HepG2 (cell line): ENCODE results near the gene MTSS2. TPM values are rescaled to one million over a fixed set of nuclear protein-coding genes. Genes with fewer than 3 reads are reported as not detected.

Experiments used
- AGO2 ChIP-seq: fragments of 200-400 bp; formaldehyde crosslinking; optimal IDR thresholded peaks from 2 replicates; pipeline ENCODE3; 2017; ENCODE audit warnings: mild to moderate bottlenecking, low read depth, low read length, moderate library complexity
- CHD2 ChIP-seq: IDR thresholded peaks from 2 replicates; pipeline ENCODE4 v1.6.1; 2011; ENCODE audit warnings: low read depth, low read length, improper control_type of control experiment
- NKX3-1 ChIP-seq: sonication (generic); formaldehyde crosslinking; IDR thresholded peaks from 2 replicates; pipeline ENCODE4 v1.5.0; 2020; ENCODE audit warnings: missing genetic modification reagents
- POLR2A ChIP-seq, 2 experiments: IDR thresholded peaks; 2 replicates each; pipeline ENCODE4 v1.6.1; 2011; ENCODE audit warnings: low read depth in 2 of 2, low read length in 2 of 2, mild to moderate bottlenecking in 1 of 2, moderate library complexity in 1 of 2; ENCODE audit not compliant: insufficient read depth in 1 of 2
- SP140L ChIP-seq: sonication (generic); formaldehyde crosslinking; IDR thresholded peaks from 2 replicates; pipeline ENCODE4 v1.4.0; 2020; ENCODE audit warnings: missing genetic modification reagents, borderline replicate concordance
- SP5 ChIP-seq: IDR thresholded peaks from 2 replicates; pipeline ENCODE4 v1.6.1; 2016; ENCODE audit warnings: low read depth, borderline replicate concordance
- THRA ChIP-seq: sonication (generic); formaldehyde crosslinking; IDR thresholded peaks from 2 replicates; pipeline ENCODE4 v1.4.0; 2020; ENCODE audit warnings: missing genetic modification reagents, borderline replicate concordance
- ZNF225 ChIP-seq: sonication (generic); formaldehyde crosslinking; IDR thresholded peaks from 2 replicates; pipeline ENCODE4 v1.4.0; 2020; ENCODE audit warnings: mild to moderate bottlenecking, missing genetic modification reagents
- ZNF432 ChIP-seq: sonication (generic); formaldehyde crosslinking; IDR thresholded peaks from 2 replicates; pipeline ENCODE4 v1.5.0; 2020; ENCODE audit warnings: missing genetic modification reagents, mild to moderate bottlenecking, borderline replicate concordance
- ZNF569 ChIP-seq: sonication (generic); formaldehyde crosslinking; IDR thresholded peaks from 2 replicates; pipeline ENCODE4 v1.5.0; 2020; ENCODE audit warnings: mild to moderate bottlenecking, missing genetic modification reagents, moderate library complexity, borderline replicate concordance
- ZNF839 ChIP-seq: sonication (generic); formaldehyde crosslinking; IDR thresholded peaks from 2 replicates; pipeline ENCODE4 v1.4.0; 2020; ENCODE audit warnings: missing genetic modification reagents, mild to moderate bottlenecking, borderline replicate concordance
- polyA plus RNA-seq, 8 experiments: library from polyadenylated mRNA; depleted of rRNA in 3 of 8; stranded (reverse) in 7 of 8; unstranded in 1 of 8; fragments of >200 nt; fragmentation: Illumina TruSeq in 4 of 8; extraction: Trizol in 4 of 8; gene quantifications; 2 replicates each; pipeline versions ENCODE4 v1.2.1 to v1.2.3, GENCODE V29; 2011 to 2016; ENCODE audit warnings: low read depth in 4 of 8, missing spikeins in 1 of 8, mixed read lengths in 1 of 8; ENCODE audit not compliant: insufficient read depth in 1 of 8
- total RNA-seq, 5 experiments: library from RNA; depleted of rRNA; stranded (reverse); fragments of >200 nt; fragmentation: Illumina TruSeq; extraction: Trizol; gene quantifications; 2 replicates each; pipeline ENCODE4 v1.2.3, GENCODE V29; 2016; ENCODE audit warnings: low read depth in 1 of 5
- TF ChIP-seq, protein P1 (sequence below): sonication (generic); formaldehyde crosslinking; IDR thresholded peaks from 2 replicates; pipeline ENCODE4 v1.4.0; 2020; ENCODE audit warnings: mild to moderate bottlenecking, low read depth, missing genetic modification reagents
- TF ChIP-seq, protein P2 (sequence below): sonication (generic); formaldehyde crosslinking; IDR thresholded peaks from 2 replicates; pipeline ENCODE4 v1.5.1; 2020; ENCODE audit warnings: mild to moderate bottlenecking, missing genetic modification reagents, moderate library complexity
- TF ChIP-seq, protein P3 (sequence below): sonication (generic); formaldehyde crosslinking; IDR thresholded peaks from 2 replicates; pipeline ENCODE4 v1.5.0; 2020; ENCODE audit warnings: missing genetic modification reagents, mild to moderate bottlenecking, borderline replicate concordance

The MTSS2 gene
- total and polyA plus RNA-seq, 2 of the 13 experiments (the other 11 are each of a cell fraction or from before 2014, with no cell fraction given): 132 to 242 TPM

GRCh38 chr16:70665113-70665694 is 20.6 kb downstream of the MTSS2 start (continued):
- TF ChIP-seq NKX3-1 (CRISPR knock-in tag) (no peak), CHD2 (no peak), ZNF225 (CRISPR knock-in tag) (no peak), ZNF432 (CRISPR knock-in tag) (no peak), SP5 (CRISPR knock-in tag) (no peak), AGO2 (peak; percentile 57), SP140L (no peak), ZNF569 (CRISPR knock-in tag) (no peak), ZNF839 (CRISPR knock-in tag) (no peak), THRA (no peak), POLR2A (IDR thresholded peaks at IDR 0.05; ENCODE audit: insufficient read depth in 1 of 2, low read depth in 2 of 2, low read length in 2 of 2) (peak in 1 of 2 experiments; percentile 39; a peak in 1 of 4 replicates)
- TF ChIP-seq, protein P1, sequence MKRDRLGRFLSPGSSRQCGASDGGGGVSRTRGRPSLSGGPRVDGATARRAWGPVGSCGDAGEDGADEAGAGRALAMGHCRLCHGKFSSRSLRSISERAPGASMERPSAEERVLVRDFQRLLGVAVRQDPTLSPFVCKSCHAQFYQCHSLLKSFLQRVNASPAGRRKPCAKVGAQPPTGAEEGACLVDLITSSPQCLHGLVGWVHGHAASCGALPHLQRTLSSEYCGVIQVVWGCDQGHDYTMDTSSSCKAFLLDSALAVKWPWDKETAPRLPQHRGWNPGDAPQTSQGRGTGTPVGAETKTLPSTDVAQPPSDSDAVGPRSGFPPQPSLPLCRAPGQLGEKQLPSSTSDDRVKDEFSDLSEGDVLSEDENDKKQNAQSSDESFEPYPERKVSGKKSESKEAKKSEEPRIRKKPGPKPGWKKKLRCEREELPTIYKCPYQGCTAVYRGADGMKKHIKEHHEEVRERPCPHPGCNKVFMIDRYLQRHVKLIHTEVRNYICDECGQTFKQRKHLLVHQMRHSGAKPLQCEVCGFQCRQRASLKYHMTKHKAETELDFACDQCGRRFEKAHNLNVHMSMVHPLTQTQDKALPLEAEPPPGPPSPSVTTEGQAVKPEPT (CRISPR knock-in tag): no peak
- TF ChIP-seq, protein P2, sequence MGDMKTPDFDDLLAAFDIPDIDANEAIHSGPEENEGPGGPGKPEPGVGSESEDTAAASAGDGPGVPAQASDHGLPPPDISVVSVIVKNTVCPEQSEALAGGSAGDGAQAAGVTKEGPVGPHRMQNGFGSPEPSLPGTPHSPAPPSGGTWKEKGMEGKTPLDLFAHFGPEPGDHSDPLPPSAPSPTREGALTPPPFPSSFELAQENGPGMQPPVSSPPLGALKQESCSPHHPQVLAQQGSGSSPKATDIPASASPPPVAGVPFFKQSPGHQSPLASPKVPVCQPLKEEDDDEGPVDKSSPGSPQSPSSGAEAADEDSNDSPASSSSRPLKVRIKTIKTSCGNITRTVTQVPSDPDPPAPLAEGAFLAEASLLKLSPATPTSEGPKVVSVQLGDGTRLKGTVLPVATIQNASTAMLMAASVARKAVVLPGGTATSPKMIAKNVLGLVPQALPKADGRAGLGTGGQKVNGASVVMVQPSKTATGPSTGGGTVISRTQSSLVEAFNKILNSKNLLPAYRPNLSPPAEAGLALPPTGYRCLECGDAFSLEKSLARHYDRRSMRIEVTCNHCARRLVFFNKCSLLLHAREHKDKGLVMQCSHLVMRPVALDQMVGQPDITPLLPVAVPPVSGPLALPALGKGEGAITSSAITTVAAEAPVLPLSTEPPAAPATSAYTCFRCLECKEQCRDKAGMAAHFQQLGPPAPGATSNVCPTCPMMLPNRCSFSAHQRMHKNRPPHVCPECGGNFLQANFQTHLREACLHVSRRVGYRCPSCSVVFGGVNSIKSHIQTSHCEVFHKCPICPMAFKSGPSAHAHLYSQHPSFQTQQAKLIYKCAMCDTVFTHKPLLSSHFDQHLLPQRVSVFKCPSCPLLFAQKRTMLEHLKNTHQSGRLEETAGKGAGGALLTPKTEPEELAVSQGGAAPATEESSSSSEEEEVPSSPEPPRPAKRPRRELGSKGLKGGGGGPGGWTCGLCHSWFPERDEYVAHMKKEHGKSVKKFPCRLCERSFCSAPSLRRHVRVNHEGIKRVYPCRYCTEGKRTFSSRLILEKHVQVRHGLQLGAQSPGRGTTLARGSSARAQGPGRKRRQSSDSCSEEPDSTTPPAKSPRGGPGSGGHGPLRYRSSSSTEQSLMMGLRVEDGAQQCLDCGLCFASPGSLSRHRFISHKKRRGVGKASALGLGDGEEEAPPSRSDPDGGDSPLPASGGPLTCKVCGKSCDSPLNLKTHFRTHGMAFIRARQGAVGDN (CRISPR knock-in tag): peak; percentile 8
- TF ChIP-seq, protein P3, sequence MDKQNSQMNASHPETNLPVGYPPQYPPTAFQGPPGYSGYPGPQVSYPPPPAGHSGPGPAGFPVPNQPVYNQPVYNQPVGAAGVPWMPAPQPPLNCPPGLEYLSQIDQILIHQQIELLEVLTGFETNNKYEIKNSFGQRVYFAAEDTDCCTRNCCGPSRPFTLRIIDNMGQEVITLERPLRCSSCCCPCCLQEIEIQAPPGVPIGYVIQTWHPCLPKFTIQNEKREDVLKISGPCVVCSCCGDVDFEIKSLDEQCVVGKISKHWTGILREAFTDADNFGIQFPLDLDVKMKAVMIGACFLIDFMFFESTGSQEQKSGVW (CRISPR knock-in tag): no peak
